Kidney epithelial cell (primary cell): ENCODE results near the gene PKD2. TPM values are rescaled to one million over a fixed set of nuclear protein-coding genes. Genes with fewer than 3 reads are reported as not detected.
A peak's percentile ranks its signal among the peaks of the same experiment; 100 is the strongest.

Source experiments
- DNase-seq: peaks from one replicate; pipeline ENCODE4 v3.0.0-alpha.2; 2010; ENCODE audit warnings: low read depth
- H3K27me3 ChIP-seq: 2 replicates; pipeline ENCODE4 v1.6.0; 2011; ENCODE audit warnings: low read length; ENCODE audit not compliant: control insufficient read depth, insufficient read depth
- H3K36me3 ChIP-seq: 2 replicates; pipeline ENCODE4 v1.5.1; 2011; ENCODE audit warnings: low read length; ENCODE audit not compliant: control insufficient read depth, insufficient read depth
- H3K4me3 ChIP-seq: 2 replicates; pipeline ENCODE4 v1.5.1; 2011; ENCODE audit warnings: low read depth, mild to moderate bottlenecking, control low read depth, low read length
- total RNA-seq: library from RNA; depleted of rRNA; stranded (reverse); fragments of >200 nt; gene quantifications from 2 replicates; pipeline ENCODE4 v1.2.3, GENCODE V29; 2015
- TF ChIP-seq, protein P1 (sequence below): IDR thresholded peaks from 2 replicates; pipeline ENCODE4 v1.5.1; 2011; ENCODE audit warnings: mild to moderate bottlenecking, moderate library complexity, low read length, control low read depth, inconsistent platforms; ENCODE audit not compliant: insufficient read depth, poor library complexity, severe bottlenecking

The PKD2 gene
- total RNA-seq, result 30.4 and 31.6 TPM in 2 replicates

DNA sequence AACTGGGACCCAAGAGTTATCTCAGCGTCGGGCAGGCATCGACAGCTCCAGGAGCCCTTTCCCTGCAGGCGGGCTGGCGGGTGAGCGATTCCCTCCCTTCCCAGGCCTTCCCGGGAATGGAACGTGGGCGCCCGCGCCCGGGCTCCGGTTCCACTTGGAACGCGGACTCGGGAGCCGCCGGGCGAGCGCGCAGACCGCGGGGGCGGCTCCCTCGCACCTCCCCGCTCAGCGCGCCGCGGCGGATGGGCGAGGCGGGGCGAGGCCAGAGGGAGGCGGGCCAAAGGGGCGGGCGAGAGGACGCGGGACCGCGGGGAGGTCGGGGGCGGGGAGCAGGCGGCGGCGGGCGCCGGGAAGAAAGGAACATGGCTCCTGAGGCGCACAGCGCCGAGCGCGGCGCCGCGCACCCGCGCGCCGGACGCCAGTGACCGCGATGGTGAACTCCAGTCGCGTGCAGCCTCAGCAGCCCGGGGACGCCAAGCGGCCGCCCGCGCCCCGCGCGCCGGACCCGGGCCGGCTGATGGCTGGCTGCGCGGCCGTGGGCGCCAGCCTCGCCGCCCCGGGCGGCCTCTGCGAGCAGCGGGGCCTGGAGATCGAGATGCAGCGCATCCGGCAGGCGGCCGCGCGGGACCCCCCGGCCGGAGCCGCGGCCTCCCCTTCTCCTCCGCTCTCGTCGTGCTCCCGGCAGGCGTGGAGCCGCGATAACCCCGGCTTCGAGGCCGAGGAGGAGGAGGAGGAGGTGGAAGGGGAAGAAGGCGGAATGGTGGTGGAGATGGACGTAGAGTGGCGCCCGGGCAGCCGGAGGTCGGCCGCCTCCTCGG is at the start of gene PKD2:
TSS of gene PKD2 (plus strand) at position 332 of the 818 bp plus-strand sequence. CDS start at position 431, 99 bp downstream.
- TF ChIP-seq, protein P1, sequence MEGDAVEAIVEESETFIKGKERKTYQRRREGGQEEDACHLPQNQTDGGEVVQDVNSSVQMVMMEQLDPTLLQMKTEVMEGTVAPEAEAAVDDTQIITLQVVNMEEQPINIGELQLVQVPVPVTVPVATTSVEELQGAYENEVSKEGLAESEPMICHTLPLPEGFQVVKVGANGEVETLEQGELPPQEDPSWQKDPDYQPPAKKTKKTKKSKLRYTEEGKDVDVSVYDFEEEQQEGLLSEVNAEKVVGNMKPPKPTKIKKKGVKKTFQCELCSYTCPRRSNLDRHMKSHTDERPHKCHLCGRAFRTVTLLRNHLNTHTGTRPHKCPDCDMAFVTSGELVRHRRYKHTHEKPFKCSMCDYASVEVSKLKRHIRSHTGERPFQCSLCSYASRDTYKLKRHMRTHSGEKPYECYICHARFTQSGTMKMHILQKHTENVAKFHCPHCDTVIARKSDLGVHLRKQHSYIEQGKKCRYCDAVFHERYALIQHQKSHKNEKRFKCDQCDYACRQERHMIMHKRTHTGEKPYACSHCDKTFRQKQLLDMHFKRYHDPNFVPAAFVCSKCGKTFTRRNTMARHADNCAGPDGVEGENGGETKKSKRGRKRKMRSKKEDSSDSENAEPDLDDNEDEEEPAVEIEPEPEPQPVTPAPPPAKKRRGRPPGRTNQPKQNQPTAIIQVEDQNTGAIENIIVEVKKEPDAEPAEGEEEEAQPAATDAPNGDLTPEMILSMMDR, result no peak
- Histone ChIP-seq H3K36me3 (no peaks in the 10 kb centered on the region), H3K4me3 (peak within 1 kb of the TSS; percentile 92), H3K27me3 (no peaks in the 10 kb centered on the region)
- no peak for DNase-seq

DNA sequence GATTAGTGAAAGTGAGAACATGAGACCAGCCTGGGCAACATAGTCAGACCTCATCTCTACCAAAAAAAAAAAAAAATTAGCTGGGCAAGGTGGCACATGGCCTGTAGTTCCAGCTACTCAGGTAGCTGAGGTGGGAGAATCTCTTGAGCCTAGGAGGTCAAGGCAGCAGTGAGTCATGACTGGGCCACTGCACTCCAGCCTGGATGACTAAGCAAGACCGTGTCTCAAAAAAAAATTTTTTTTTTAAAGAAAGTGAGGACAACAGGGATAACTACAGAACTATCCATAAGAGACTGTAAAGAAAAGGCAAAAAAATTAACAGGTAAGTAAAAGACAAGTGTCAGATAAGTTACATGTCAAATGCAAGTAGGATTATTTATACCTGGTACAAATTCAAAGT is 45.4 kb upstream of the PKD2 start:
- TF ChIP-seq, protein P1, result no peak
- no peak overlapping the region for H3K4me3 ChIP-seq
- peak; percentile 53 for DNase-seq
- no peaks in the 10 kb centered on the region for H3K36me3 ChIP-seq
- H3K27me3 ChIP-seq, result no peaks in the 10 kb centered on the region

DNA sequence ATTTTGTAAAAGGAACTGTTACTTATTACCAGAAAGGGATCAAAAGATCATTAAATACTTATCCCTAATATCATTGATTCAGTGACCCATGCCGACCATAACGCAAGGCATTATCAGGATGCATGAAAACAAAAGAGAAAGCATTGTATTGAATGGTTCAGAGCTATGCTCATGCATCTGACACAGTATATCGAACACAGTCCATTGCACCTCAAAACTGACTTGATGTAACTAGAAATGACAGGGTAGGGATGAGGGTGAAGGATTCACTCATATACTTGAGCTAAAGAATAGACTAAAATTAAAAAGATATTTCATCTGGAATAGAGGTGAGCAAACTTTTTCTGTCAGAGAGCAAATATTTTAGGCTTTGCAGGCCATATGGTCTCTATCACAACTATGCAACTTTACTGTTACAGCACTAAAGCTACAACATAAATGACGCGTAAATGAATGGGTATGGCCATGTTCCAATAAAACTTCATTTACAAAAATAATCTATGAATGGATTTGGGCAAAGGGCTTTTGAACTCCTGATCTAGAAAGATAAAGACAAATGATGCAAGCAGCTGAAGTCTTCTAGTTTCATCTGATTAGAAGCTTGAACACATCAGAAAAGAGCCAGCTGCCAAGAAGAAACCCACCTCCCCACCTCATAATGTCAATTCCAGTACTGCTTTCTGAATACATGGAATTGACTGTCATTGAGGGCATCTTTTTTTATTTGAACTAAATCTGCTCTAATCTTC is 44.9 kb upstream of the PKD2 start:
- no peaks in the 10 kb centered on the region for H3K27me3 ChIP-seq
- DNase-seq, result no peak
- no peaks in the 10 kb centered on the region for H3K36me3 ChIP-seq
- TF ChIP-seq, protein P1, result no peak
- no peak overlapping the region for H3K4me3 ChIP-seq

DNA sequence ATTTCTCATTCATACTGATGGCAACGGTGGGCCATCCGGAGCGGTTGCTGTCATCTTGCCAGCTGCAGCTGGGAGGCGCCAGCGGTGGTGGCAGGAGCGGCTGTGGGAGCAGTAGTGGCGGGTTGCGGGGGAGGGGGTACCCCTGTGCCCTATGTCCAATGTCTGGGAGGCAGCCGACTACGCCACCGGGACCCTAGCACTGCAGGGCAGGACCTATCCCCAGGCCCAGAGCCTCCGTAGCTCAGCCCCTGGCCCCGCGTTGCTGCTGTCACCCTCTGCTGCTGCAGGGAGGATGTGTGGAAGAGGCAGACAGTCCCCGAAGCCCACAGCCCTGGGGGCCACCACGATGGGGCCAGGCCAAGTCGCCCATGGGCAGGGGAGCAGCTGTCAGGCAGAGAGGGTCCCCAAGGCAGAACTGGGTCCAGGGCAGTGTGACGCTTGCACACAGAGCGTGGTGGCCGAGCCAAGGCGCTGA is 41.9 kb upstream of the PKD2 start:
- no peaks in the 10 kb centered on the region for H3K27me3 ChIP-seq
- DNase-seq, result no peak
- no peaks in the 10 kb centered on the region for H3K36me3 ChIP-seq
- H3K4me3 ChIP-seq, result no peak overlapping the region
- TF ChIP-seq, protein P1, result no peak

DNA sequence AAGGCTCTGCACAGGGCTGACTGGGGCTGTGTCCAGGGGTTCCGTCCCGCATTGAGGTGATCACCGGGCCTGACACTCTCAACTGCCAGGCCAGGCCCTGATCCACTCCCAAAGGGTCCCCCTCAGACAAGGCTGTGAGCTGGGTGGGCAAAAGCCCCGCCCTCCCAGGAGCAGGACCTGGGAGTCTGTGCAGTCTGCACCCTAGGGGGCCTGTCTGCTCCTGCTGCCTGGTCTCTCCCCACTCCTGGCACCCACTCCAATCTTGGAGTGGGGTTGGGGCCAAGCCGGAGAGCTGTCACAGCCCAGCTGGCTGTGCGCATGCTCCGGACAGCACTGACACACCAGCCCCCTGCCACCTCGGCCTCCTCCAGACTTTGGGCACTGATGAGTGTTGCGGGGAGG is 41.3 kb upstream of the PKD2 start:
- H3K4me3 ChIP-seq, result no peak overlapping the region
- no peak for DNase-seq
- TF ChIP-seq, protein P1, result no peak
- no peaks in the 10 kb centered on the region for H3K36me3 ChIP-seq
- no peaks in the 10 kb centered on the region for H3K27me3 ChIP-seq
